GM18858 (cell line): Measurements from ENCODE around the gene TMIE.

Experiments
- ATAC-seq: cut with Tn5 transposase; IDR thresholded peaks from one replicate; pipeline ENCODE4 v1.9.1; 2021; ENCODE audit not compliant: unreplicated experiment

The TMIE gene

DNA sequence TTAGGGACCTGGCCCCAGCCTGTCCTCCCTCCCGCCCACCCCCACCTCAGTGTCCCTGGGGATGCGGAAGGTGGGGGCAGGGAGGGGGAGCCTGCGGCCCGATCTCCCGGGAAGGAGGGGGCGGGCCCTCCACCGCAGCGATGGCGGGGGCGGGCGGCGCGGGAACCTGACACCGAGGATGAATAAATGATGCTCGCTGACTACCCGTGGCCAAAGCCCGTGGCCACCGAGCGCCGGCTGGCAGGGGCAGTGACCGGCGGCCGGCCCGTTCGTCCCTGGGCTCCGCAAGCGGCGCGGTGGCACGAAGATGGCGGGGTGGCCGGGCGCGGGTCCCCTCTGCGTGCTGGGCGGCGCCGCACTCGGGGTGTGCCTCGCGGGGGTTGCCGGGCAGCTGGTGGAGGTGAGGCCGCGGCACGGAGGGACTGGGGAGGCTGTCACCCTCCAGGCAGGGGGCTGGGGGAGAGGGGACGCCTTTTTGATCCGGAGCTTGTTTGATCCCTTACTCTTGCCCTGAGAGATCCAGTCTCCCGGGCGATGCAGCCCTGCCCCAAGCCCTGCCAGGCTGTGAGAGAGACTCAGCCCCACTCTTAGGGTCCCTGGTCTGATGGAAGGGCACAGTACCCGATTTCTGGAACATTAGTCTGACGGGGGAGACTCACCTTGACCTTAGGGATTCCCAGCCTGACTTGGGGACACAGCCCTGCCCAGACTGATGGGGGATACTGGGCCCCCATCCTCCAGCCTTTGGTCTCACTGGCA is at the start of gene TMIE:
Gene TMIE (plus strand): TSS at position 212 of the 759 bp plus-strand sequence. CDS start 96 bp downstream, at position 308.
- no peak for ATAC-seq

DNA sequence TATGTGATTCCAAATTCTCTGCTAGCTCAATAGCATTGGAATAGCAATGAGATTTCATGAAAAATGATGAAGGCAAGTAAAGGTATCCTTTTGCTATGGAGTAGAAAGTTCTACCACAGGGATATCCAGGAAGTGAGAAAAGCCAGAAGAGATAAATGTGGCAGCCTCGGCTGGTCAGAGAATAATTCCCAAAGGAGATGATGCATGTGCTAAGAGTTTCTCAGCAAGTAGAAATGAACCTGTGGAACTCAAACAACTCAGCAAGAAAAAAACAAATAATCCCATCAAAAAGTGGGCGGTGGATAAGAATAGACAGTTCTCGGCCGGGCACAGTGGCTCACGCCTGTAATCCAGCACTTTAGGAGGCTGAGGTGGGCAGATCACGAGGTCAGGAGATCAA is 45.9 kb upstream of the TMIE start:
- no peak for ATAC-seq

DNA sequence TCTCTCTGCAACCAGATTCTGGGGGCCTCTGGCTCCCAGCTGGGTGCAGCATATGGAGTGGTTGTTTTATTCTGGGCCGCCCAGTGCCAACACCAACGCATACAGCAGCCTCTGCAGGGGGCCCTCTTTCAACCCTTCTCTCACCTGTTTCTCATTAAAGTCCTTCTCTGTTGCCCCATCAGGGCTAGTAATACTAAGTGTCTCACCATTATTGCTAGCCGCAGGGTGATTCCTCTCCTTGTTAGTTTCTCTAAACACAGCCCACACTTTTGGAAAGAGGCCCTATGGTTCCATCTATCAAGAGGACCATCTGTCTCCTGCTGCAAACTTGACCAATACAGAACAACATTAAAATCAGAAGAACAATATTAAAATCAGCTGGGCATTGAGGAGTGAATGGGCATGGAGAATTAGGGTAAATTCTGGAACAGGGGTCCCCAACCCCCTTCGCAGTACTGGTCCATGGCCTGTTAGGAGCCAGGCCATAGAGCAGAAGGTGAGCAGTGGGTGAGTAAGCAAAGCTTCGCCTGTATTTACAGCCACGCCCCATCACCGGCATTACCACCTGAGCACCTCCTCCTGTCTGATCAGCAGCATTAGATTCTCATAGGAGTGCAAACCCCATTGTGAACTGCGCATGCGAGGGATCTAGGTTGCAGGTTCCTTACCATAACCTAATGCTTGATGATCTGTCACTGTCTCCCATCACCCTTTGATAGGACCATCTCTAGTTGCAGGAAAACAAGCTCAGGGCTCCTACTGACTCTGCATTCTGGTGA is 44.2 kb upstream of the TMIE start:
- no peak for ATAC-seq

DNA sequence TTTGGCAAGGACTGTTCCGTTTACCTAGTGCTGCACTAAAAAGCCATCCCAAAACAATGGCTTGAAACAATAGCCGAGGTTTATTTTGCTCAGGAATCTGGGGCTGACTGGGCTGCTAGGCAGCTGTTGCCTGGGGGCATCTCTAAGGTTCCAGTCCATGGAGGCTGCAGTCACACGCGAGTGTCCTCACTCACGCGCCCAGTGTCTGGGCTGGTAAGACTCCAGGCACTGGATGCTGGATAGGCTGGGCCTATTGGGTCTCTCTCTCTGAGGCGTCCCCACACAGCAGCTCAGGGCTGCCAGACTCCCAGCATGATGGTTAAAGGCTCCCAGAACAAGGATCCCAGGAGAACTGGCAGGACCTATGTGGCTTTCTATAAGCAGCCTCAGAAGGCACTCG is 41.9 kb upstream of the TMIE start:
- ATAC-seq: no peak

- no peak for ATAC-seq
Measured at GRCh38 chr3:46660003-46660402, 41.2 kb upstream of the TMIE start.

DNA sequence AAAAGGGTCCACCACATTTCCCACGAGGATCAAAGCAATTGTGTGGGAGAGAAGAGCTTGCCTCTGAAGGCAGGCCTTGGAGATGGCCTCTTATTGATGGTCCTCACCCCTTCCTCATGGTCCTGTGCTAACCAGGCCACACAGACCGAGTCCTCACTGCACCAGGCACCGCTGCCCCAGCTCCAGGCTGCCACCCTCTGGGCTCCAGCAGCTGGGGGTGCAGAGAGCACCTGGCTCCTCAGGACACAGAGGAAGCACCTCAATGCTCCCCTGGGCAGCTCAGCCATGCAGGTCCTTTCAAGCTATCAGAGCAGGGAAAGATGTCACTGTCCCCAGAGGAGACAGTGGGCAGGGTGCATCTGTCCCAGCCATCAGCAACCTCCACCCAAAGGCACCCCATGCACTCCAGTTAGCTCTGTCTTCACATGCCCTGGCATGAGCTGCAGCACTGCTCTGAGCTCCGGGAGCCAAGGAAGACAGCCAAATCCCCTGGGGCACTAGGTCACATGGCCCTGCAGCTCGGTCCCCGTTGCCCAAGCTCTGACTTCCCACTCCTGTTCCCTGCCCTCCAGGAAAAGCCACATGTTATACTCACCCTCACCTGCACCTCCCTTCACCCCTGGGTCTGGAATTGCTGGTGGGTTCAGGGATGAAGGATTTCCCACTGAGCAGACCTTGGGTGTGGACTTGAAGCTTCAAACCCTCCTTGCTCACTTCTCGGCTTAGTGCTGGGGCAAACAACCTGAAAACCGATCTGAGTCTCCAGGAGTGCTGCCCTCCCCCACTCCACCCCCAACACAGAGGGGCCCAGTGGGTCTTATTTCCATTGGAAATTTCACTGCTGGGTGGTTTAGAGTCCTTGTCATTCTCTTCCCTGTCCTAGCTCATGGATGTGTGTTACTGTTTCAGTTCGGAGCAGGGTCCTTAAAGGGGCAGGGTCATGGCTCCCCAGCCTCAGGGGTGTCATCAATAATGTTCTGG is 40.4 kb upstream of the TMIE start:
- ATAC-seq: no peak

DNA sequence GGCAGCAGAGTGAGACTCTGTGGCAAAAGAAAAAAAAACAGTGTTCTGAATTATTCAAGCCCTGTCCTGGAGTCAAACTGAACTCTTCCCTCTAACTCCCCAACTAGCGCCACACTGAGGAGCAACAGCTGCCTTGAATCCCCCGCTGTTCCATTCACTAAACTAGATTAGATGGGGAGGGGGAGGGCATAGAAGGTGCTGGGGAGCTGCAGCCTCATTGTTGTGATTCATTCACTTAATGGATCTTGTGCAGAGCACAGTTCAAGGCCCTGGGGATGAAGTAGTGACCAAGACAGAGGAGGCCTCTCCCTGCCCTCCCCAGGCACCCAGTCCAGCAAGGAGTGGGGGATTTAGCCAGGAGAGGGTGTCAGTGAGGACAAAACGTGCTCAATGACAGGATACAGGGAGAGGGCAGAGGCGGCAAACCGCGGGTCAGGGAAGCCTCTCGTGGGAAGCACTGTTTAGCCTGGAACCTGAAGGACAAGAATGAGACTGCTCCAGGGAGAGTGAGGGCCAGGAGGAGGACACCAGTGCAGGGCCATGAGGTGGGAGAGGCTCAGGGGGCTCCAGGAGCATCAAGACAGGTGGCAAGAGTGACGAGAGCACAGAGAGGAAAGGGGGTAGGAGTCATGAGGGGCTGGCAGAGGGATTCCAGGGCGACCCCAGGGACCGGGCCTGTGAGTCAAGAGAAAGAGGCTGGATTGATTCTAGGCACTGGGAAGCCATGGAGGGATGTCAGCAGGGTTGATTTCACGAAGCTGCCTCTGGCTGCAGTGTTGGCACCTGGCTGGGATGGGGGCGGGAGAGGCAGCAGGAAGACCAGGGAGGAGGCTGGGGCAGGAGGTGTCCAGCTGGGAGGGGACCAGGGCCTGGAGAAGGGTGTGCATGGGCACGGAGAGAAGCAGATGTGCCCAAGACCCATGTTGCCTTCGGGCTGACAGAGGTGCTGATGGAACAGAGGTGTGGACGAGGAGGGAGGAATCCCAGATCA is 39.1 kb upstream of the TMIE start:
- ATAC-seq: no peak

- no peak for ATAC-seq
Measured at GRCh38 chr3:46662771-46663551, 38.2 kb upstream of the TMIE start.

DNA sequence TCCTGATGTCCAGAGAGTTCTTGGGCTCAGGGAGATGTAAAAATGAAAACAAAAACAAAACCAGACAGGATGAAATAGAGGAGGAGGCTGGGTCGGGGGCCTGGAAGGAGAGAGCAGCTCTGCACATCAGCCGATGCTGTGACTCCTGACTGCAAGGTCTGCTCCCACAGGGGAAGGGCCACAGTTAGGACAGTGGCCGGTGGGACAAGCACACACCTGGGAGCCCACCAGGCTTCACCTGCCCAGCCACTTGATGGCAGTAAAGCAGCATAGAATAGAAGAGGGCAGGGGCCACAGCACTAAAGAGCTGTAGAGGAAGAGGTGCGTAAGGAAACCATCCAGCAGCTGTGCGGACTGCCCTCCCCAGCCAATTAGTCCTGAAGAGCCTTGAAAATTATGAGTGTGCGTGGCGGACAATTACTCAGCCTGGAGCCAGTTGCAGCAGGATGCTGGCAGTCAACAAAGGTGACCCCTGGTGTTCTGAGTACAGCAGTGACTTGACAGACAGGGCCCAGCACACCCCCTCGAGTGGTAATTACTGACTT is 37.5 kb upstream of the TMIE start:
- ATAC-seq: no peak

DNA sequence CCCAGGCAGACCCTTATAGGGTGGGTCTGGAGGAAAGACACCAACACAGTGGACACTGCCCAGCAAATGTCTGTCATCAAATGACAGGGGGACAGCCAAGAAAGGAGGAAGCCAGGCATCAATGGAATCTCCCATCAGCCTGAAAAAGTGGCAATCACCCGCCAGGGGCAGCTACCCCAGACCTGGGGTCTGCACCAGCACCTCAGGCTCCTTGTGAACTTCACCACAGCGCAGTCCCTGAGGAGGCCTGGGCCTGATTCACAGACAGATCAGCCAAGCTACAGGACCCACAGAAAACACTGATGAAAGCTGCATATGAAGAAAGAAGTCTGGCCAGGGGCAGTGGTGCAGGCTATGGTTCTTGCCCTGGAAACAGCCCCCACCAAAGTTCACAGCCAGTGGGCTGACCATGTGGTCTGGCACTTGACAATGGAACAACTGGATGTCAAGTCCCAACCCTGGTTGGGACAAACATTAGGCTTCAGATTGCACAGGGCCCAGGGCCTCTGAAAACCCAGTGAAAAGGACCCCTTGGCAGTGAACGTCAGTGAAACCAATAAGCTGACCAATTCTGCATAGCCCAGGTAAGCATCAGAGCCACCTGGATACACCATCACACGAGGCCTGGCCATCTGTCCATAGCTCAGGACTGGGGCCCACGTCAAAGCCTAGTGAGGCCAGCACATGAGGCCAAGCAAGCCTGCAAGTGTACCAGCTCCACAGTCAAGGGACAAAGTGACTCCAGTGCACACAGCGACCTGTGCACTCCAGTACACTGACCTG is 36.8 kb upstream of the TMIE start:
- ATAC-seq: no peak

GRCh38 chr3:46664971-46665762 is 36.0 kb upstream of the TMIE start:
- ATAC-seq: no peak

GRCh38 chr3:46665763-46666452 is 35.3 kb upstream of the TMIE start:
- no peak for ATAC-seq

- ATAC-seq: no peak
Measured at GRCh38 chr3:46666453-46666845, 34.7 kb upstream of the TMIE start.

DNA sequence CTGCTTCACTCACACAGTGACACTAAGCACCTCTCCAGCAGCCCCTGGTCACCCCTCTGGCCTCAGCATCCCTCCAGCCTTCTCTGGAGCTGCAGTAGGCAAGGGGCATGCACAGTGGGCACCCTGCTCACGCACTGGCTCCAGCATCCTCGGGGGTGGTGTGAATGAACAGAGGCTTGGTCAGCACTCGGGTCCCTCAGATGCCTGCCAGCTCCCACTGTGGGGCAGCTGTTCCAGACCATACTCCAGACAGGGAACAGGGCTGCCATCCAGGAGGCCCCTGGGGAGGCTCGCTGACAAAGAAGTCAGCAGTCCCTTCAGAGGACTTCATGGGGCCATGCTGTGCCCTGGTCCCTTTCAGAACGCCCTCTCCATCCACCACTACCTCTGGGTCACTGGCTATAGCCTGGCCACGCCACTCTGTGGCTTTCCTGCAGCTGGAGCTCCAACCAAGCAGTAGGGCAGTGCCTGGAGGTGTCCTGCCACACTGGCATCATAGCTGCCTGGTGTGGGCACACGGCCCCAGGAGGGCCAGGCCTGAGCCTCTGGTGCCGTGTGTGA is 34.1 kb upstream of the TMIE start:
- ATAC-seq: no peak

DNA sequence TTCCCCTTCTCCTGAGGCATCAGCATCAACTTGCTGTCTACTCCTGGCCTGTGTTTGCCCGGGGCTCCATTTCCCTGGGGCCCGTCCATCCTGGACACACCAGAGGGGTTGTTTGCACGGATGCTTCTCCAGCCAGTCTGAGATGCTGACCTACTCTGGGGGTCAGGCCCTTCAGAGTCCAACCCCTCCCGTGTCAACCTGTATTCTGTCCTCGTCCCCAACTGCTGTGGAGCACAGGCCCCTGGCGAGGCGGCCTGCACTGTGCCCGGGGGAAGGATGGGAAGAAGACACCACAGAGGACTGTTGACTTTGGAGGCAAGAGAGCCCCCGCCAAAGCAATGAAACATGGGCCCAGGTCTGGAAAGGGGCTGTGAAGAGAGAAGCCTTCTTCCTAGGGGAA is 33.5 kb upstream of the TMIE start:
- ATAC-seq: no peak

DNA sequence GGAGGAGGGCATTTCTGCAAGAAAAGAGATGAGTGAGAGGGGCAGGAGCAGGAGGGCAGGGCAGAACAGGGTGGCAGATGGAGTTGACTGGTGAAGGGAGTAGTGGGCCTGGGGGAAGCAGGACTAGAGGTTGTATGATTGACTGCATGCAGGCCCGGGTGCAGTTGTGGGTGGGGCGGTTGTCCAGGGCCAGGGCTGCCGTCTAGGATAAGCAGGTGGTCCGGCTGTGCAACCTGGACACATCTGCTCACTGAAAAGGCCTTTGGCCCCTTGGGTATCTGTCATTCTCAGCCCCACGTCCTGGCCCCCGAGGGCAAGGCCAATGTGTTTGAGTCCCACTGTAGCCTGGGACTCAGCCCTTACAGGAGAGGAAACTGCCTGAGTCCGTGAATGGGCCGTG is 33.1 kb upstream of the TMIE start:
- no peak for ATAC-seq

- no peak for ATAC-seq
Measured at GRCh38 chr3:46668591-46668990, 32.6 kb upstream of the TMIE start.
